HG03565 (cell line): ENCODE measurements around the gene RTL5.

Source experiments
- ATAC-seq: cut with Tn5 transposase; IDR thresholded peaks from one replicate; pipeline ENCODE4 v1.9.1; 2021; ENCODE audit warnings: mild to moderate bottlenecking, moderate library complexity; ENCODE audit not compliant: unreplicated experiment

RTL5 gene

DNA sequence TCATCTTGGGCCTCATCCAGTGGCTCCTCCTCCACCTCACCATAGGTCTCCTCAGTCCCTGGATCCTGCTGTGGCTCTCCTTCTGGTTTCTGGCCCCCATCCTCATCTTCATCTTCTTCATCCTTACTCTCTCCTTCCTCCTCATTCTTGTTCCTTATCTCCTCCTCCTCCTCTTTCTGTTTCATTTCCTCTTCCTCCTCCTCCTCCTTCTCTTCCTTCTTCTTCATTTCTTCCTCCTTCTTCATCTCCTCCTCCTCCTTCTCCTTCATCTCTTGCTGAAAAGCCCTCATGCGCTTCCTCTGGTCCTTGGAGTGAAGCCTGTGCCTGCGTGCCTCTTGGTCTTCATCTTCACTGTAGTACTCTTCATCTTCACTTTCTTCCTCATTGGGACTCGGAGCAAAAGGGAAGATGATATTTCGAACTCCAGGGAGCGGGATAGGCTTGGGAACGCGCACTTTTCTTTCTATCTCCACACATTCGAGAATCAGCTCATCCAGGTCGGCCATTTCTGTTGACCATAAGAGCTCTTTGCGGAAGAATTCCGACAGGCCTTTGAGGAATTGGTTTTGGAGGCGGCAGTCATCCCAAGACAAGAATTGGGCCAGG lies 1.5 kb downstream of the RTL5 start:
- ATAC-seq: no peak

- no peak for ATAC-seq
Observed at GRCh38 chrX:72129661-72130060, 2.1 kb downstream of the RTL5 start.

- no peak for ATAC-seq
Observed at GRCh38 chrX:72128881-72129280, 2.8 kb downstream of the RTL5 start.

- no peak for ATAC-seq
Observed at GRCh38 chrX:72128183-72128834, 3.4 kb downstream of the RTL5 start.

- ATAC-seq: no peak
Observed at GRCh38 chrX:72127332-72127731, 4.4 kb downstream of the RTL5 start.

- no peak for ATAC-seq
Observed at GRCh38 chrX:72126539-72127140, 5.1 kb downstream of the RTL5 start.

DNA sequence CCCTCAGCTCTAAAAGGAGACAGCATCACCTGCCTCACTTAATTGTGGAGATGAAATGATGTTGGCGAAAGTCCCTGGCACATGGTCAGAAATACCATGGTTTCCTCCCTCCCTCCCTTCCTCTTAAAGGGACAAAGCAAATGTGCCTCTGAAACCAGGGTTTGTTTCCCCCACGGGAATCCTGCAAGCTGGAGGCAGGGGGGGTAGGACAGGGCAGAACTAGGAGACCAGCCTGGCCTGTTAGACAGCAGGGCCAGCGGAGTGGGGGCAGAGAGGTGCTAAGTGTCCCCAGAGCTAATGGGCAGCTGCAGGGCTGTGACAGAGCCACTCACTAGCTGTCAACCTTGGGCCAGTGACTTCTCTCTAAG lies 5.7 kb downstream of the RTL5 start:
- ATAC-seq: no peak

DNA sequence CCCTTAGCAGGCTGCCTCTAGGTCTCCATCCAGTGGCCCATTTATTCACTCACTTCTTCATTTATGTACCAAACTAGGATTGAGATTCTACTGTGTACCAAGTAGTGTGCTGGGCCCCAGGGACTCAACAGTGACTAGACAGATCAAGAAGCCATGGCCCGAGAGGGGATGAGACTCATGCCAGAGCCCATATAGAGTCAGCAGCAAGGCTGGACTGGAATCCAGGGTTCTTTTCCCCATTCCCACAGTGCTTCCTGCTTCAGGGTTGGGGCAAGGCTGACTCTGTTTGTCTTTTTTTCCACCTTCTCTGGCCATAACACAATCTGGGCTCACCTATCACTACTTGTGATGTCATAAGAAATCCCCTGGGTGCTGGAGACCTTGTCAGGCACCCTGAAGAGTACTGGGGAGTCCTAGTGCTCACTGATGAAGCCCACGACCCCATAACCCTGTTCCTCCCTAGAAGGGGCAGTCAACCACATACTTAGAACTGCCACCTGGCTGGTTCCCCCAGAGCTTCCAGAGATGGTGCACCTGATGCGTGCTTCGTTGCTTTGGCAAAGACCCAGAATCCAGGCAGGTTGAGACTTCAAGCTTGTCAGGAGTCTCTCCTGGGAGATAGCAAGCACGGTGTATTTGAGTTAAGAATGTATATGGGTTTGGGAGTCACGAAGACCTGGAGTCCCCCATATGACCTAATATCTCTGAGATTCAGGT lies 6.2 kb downstream of the RTL5 start:
- no peak for ATAC-seq

GRCh38 chrX:72124540-72125201 lies 7.0 kb downstream of the RTL5 start:
- no peak for ATAC-seq

DNA sequence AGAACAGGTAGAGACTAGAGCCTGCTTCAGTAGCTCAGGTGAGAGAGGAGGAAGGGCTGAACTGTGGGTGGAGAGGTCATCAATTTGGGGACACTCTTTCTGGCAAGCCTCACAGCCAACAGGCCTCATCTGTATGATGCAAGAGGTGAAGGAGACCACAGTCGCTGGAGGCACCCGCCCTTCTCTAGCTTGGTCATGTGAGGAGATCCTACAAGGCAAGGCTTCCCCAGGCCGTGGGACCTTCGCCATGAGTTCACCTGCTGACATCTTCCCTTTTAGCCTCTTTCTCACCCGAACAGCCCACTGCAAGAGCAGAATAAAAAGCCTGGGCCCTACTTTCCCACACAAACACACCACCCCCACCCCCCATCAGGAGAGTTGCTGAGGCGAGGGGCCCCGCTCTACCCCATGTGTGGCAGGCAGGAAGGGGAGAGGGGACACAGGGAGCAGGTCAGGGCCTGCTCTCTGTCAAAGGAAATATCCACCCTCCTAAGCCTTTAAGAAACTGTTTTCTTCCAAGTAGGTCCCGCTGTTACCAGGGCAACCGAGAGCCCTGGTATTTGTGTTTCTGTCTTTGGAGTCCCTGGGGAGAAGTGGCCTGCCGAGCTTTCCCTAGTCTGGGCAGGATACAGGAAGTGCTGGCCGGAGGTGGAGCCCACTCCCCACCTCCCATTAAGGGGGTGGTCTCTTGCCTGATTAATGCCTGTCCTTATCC lies 8.1 kb downstream of the RTL5 start:
- no peak for ATAC-seq

- no peak for ATAC-seq
Observed at GRCh38 chrX:72122621-72123337, 8.9 kb downstream of the RTL5 start.

DNA sequence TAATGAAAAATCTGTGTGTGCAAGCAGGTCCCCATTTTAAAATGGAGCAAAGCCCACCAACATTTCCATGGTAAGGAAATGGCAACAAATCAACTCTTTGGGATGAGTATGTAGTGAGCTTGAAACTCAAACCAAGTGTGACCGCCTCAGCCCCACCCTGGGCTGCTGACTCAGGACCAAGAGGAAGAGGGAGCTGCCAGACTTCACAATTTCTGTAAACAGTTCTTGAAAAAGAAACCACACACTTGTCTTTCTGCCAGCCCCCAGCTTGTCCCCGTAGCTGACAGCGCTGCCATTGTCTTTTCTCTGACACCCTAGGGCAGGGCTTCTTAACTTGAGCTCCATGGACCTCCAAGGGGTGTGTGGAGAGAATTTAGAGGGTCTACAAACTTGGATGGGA lies 10.3 kb downstream of the RTL5 start:
- ATAC-seq: no peak

- no peak for ATAC-seq
Observed at GRCh38 chrX:72120837-72121236, 10.9 kb downstream of the RTL5 start.

DNA sequence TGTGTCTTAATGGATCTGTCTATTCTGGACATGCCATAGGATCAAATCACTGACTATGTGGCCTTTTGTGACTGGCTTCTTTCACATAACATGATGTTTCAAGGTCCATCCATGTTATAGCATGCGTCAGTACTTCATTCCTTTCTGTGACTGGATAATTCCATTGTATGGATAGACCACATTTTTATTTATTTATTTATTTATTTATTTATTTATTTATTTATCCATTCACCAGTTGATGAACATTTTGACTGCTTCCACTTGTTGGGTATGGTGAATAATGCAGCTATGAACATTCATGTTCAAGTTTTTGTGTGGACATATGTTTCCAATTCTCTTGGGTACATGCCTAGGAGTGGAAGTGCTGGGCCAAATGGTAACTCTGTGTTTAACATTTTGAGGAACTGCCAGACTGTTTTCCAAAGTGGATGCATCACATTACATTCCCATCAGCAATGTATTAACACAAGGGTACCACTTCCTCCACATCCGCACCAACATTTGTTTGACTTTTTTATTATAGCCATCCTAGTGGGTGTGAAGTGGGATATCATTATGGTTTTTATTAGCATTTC lies 14.0 kb downstream of the RTL5 start:
- ATAC-seq: no peak

DNA sequence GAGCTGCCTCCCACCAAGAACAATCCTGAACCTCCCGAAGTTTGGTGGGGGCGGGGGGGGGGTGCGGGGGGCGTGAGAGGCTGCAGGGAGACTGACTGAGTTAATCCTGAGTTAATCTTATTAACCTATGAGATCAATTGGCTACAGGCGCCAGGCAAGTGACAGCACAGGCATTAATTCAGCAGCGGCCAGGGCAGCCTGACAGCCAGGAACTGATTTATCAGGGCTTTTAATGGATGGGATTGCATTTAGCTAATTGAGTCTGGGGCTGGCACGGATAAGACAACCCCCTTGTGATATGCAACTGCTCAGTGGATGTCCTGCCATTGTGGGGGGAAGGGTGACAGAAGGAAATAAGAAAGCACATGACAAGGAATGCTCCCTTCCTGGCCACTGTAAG lies 16.3 kb downstream of the RTL5 start:
- no peak for ATAC-seq

- no peak for ATAC-seq
Observed at GRCh38 chrX:72114807-72115206, 16.9 kb downstream of the RTL5 start.

GRCh38 chrX:72114306-72114705 lies 17.4 kb downstream of the RTL5 start:
- no peak for ATAC-seq

GRCh38 chrX:72113461-72113860 lies 18.3 kb downstream of the RTL5 start:
- no peak for ATAC-seq

- no peak for ATAC-seq
Observed at GRCh38 chrX:72110876-72111708, 20.6 kb downstream of the RTL5 start.
